ENCODE results near the gene C14orf119. TPM values are rescaled to one million over a fixed set of nuclear protein-coding genes. Genes with fewer than 3 reads are reported as not detected.

C14orf119 gene
- total and polyA plus RNA-seq, 8 donors: 1.8 to 51.8 (median 25.2) TPM; not detected in 1

DNA sequence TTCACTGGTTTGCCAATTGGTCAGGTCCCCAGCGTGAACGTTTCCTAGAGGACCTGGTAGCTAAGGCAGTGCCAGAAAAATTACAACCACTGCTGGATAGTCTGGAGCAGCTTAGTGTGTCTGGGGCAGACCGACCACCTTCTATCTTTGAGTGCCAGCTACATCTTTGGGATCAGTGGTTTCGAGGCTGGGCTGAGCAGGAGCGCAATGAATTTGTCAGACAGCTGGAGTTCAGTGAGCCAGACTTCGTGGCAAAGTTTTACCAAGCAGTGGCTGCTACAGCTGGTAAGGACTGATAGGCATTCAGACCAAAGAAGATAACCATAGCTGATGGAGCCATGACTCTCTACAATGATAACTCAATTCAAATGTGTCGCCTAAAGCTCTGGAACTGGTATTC, 2.5 kb downstream of the C14orf119 start:
- intact Hi-C loops (cut with DNase I; ENCODE audit: low total_unique reads): no loop called here
- H3K4me1 ChIP-seq: peaks cover 28 to 55% (median 50%) of the 10 kb centered on the region in 4 donors
- WGBS, 5 donors: 77 to 92% (median 87%) methylated on average over 7 of the region's 7 CpGs
- no peaks in the 10 kb centered on the region for H3K27me3 ChIP-seq
- no peak for DNase-seq
- no peak overlapping the region for H3K4me3 ChIP-seq
- H3K27ac ChIP-seq: no peak overlapping the region
- H3K9me3 ChIP-seq: no peaks in the 10 kb centered on the region
- H3K36me3 ChIP-seq: peaks cover 0 to 28% (median 26%) of the 10 kb centered on the region in 4 donors
- no peak for TF ChIP-seq POLR2AphosphoS5 (IDR thresholded peaks at IDR 0.05)
- no peak for TF ChIP-seq CTCF (IDR thresholded peaks at IDR 0.05)
- TF ChIP-seq EP300 (IDR thresholded peaks at IDR 0.05): no peak
- no peak for TF ChIP-seq POLR2A (IDR thresholded peaks at IDR 0.05)

DNA sequence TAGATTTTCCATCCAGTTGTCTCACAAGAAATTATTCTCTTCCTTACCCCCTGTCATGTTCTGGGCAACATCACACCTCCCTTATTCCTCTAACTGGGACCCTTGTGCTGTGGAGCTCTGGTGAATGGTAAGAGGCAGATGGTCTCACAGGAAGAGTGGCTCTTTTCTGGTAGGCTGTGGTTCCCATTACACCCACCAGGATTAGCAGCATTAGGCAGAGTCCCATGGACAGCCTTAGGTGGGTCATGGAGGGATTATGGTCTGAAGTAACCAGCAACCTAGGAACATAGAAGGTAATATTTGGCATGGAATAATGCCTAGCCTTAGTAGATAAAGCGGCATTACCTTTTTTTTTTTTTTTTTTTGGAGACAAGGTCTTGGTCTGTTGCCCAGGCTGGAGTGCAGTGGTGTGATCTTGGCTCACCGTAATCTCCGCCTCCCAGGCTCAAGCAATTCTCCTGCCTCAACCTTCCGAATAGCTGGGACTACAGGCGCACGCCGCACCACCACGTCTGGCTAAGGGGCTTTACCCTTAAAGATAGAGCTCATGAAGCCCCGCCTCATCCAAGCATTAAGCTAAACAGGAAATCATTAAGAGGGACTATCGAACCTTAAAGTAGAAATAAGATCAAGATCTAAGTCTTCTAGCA, 4.0 kb downstream of the C14orf119 start:
- Histone ChIP-seq H3K4me3 (no peak overlapping the region), H3K4me1 (peaks cover 19 to 41% (median 36%) of the 10 kb centered on the region in 4 donors), H3K36me3 (peaks cover 0 to 23% (median 22%) of the 10 kb centered on the region in 4 donors), H3K9me3 (no peaks in the 10 kb centered on the region), H3K27ac (peak overlapping the region in 2 of 5 donors; percentile 16 to 21), H3K27me3 (no peaks in the 10 kb centered on the region)
- peak in 1 of 2 donors; percentile 67 for DNase-seq
- no peak for TF ChIP-seq POLR2A (IDR thresholded peaks at IDR 0.05)
- no peak for TF ChIP-seq EP300 (IDR thresholded peaks at IDR 0.05)
- TF ChIP-seq POLR2AphosphoS5 (IDR thresholded peaks at IDR 0.05): no peak
- WGBS, 5 donors: 30 to 67% (median 44%) methylated on average over 8 to 10 of the region's 10 CpGs
- intact Hi-C loops (cut with DNase I; ENCODE audit: low total_unique reads): no loop called here

GRCh38 chr14:23101213-23101970, 6.1 kb downstream of the C14orf119 start:
- intact Hi-C loops (cut with DNase I; ENCODE audit: low total_unique reads): no loop called here
- no peak overlapping the region for H3K27ac ChIP-seq
- no peak overlapping the region for H3K4me3 ChIP-seq
- 81 to 89% (median 83%) methylated on average over 5 to 6 of the region's 6 CpGs for WGBS, 5 donors
- H3K9me3 ChIP-seq: no peaks in the 10 kb centered on the region
- no peak for TF ChIP-seq CTCF (IDR thresholded peaks at IDR 0.05)
- TF ChIP-seq POLR2A (IDR thresholded peaks at IDR 0.05): no peak
- TF ChIP-seq EP300 (IDR thresholded peaks at IDR 0.05): no peak
- no peak for TF ChIP-seq POLR2AphosphoS5 (IDR thresholded peaks at IDR 0.05)
- no peaks in the 10 kb centered on the region for H3K27me3 ChIP-seq
- peaks cover 19 to 45% (median 35%) of the 10 kb centered on the region in 4 donors for H3K4me1 ChIP-seq
- H3K36me3 ChIP-seq: peaks cover 0 to 23% (median 22%) of the 10 kb centered on the region in 4 donors
- no peak for DNase-seq

DNA sequence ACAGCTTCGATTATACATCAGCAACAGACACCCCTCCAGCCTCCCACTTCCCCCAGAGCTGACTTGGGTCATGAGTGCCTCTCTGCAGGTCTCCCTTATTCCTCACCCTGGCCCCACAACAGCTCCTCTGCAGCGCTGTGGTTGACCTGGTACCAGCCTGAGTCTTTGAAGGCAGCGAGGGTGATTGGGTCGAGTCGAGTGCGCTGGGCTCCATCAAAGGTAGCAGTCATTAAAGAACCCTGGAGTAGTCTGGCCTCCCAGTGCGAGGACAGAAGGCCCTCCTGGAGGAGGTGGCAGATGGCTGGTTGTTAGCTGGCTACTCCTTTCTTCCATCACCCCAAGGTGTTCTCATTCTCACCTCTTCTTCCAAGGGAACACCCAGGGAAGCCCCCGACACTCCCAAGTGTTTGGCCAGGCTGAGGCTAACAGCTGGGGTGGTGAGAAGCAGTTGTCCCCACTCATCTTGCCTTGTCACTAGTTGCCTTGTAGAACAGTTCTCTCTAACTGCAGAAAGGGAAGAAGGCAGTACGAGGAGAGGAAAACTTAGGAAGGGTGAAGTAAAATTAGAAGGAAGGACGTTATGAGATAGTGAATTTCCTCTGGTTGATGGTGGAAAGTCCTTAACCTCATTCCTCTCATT, 6.8 kb downstream of the C14orf119 start:
- Histone ChIP-seq H3K27me3 (no peaks in the 10 kb centered on the region), H3K36me3 (peaks cover 0 to 23% (median 22%) of the 10 kb centered on the region in 4 donors), H3K4me3 (no peak overlapping the region), H3K9me3 (no peaks in the 10 kb centered on the region), H3K27ac (no peak overlapping the region), H3K4me1 (peaks cover 12 to 38% (median 28%) of the 10 kb centered on the region in 4 donors)
- 75 to 81% (median 79%) methylated on average over 10 of the region's 10 CpGs for WGBS, 5 donors
- no peak for DNase-seq
- TF ChIP-seq POLR2AphosphoS5 (IDR thresholded peaks at IDR 0.05) (no peak), CTCF (IDR thresholded peaks at IDR 0.05) (no peak), EP300 (IDR thresholded peaks at IDR 0.05) (no peak), POLR2A (IDR thresholded peaks at IDR 0.05) (no peak)
- intact Hi-C loops (cut with DNase I; ENCODE audit: low total_unique reads): no loop called here

All from stomach (tissue), 9 donors.